GM12878 (cell line): Measurements from ENCODE around the gene TRA2B. TPM values are rescaled to one million over a fixed set of nuclear protein-coding genes. Genes with fewer than 3 reads are reported as not detected.

Experiments
- ATAC-seq: fragments of 200-7000 bp; cut with Tn5 transposase; 3 replicates; pipeline ENCODE4 v1.9.1; 2020; ENCODE audit warnings: mild to moderate bottlenecking, moderate library complexity
- BruUV-seq: library from RNA; stranded (reverse); fragments of 400-500 nt; replicated peaks from 2 replicates; lab custom pipeline; 2021; lab: Mats Ljungman, UMichigan
- CTCF ChIA-PET: fragments of 300-600 bp; sonication (Branson Sonifier 250); formaldehyde crosslinking; extraction: SDS; loops from one replicate; lab custom pipeline; 2021; ENCODE audit warnings: inconsistent platforms; lab: Yijun Ruan, JAX
- POLR2A ChIA-PET: fragments of 350-600 bp; formaldehyde crosslinking; extraction: SDS; loops from one replicate; lab custom pipeline; 2021; ENCODE audit warnings: inconsistent platforms; lab: Charles Lee
- RAD21 ChIA-PET: fragments of 300-600 bp; sonication (Branson Sonifier 250); formaldehyde crosslinking; loops from one replicate; lab custom pipeline; 2023; ENCODE audit warnings: antibody characterized with exemption; ENCODE audit not compliant: unreplicated experiment; lab: Charles Lee
- SMC1A ChIA-PET: fragments of 300-600 bp; sonication (Branson Sonifier 250); formaldehyde crosslinking; loops from one replicate; lab custom pipeline; 2023; ENCODE audit not compliant: unreplicated experiment, uncharacterized antibody; lab: Charles Lee
- DNase-seq: peaks from one replicate; pipeline ENCODE4 v3.0.0-alpha.2; 2011; ENCODE audit warnings: low read depth, low spot score
- FAIRE-seq: peaks from 3 replicates; lab custom pipeline; 2011; peaks lifted over from hg19 to GRCh38; lab: Jason Lieb, UNC
- H2AFZ ChIP-seq: 2 replicates; pipeline ENCODE4 v1.6.0; 2011; ENCODE audit warnings: low read depth, low read length, control low read depth; ENCODE audit not compliant: control insufficient read depth
- H3K27ac ChIP-seq: 2 replicates; pipeline ENCODE4 v1.5.1; 2011; ENCODE audit warnings: control low read depth; ENCODE audit not compliant: control insufficient read depth, insufficient read depth
- H3K27me3 ChIP-seq, 2 experiments: replicated peaks in 1 of 2; 2 replicates each; pipeline versions ENCODE4 v1.6.0 to v1.6.1; 2011; ENCODE audit warnings: low read length in 1 of 2; ENCODE audit not compliant: control insufficient read depth in 2 of 2, insufficient read depth in 2 of 2
- H3K36me3 ChIP-seq, 2 experiments: 2 replicates each; pipeline ENCODE4 v1.5.1; 2011; ENCODE audit warnings: low read length in 1 of 2; ENCODE audit not compliant: control insufficient read depth in 2 of 2, insufficient read depth in 2 of 2
- H3K4me1 ChIP-seq: 2 replicates; pipeline ENCODE4 v1.6.1; 2011; ENCODE audit warnings: mild to moderate bottlenecking, low read length, moderate library complexity, mixed read lengths; ENCODE audit not compliant: control insufficient read depth, insufficient read depth
- H3K4me2 ChIP-seq: 2 replicates; pipeline ENCODE4 v1.6.0; 2011; ENCODE audit warnings: control low read depth; ENCODE audit not compliant: control insufficient read depth, insufficient read depth
- H3K4me3 ChIP-seq: fragments of 200-600 bp; sonication (generic); 2 replicates; pipeline ENCODE4 v1.5.1; 2016
- H3K79me2 ChIP-seq: 2 replicates; pipeline ENCODE4 v1.6.0; 2011; ENCODE audit warnings: low read length; ENCODE audit not compliant: control insufficient read depth, insufficient read depth
- H3K9ac ChIP-seq: 2 replicates; pipeline ENCODE4 v1.8.0; 2011; ENCODE audit warnings: low read length, control low read depth, mixed read lengths; ENCODE audit not compliant: control insufficient read depth, insufficient read depth
- H3K9me3 ChIP-seq: replicated peaks from 3 replicates; pipeline ENCODE4 v1.5.1; 2011; ENCODE audit warnings: mild to moderate bottlenecking, low read length; ENCODE audit not compliant: control insufficient read depth, insufficient read depth
- H4K20me1 ChIP-seq: 2 replicates; pipeline ENCODE4 v1.6.0; 2011; ENCODE audit not compliant: control insufficient read depth, insufficient read depth
- BCL3 ChIP-seq: IDR thresholded peaks from 2 replicates; pipeline ENCODE4 v1.6.1; 2011; ENCODE audit warnings: borderline replicate concordance, low read depth, mild to moderate bottlenecking, moderate library complexity, low read length; ENCODE audit not compliant: insufficient read depth, poor library complexity, severe bottlenecking
- E2F4 ChIP-seq: IDR thresholded peaks from 2 replicates; pipeline ENCODE4 v1.6.1; 2012; ENCODE audit warnings: low read depth, low read length, improper control_type of control experiment
- HCFC1 ChIP-seq: fragments of 150-350 bp; IDR thresholded peaks from 2 replicates; pipeline ENCODE4 v1.6.1; 2014; ENCODE audit warnings: low read length
- HDAC6 ChIP-seq: fragments of 200-600 bp; sonication (generic); IDR thresholded peaks from one replicate; pipeline ENCODE4 v1.8.0; 2017; ENCODE audit warnings: antibody characterized with exemption; ENCODE audit not compliant: unreplicated experiment
- HDGF ChIP-seq: fragments of 450-650 bp; IDR thresholded peaks from 2 replicates; pipeline ENCODE4 v1.6.1; 2016; ENCODE audit warnings: antibody characterized with exemption
- IRF5 ChIP-seq: fragments of 450-650 bp; IDR thresholded peaks from 2 replicates; pipeline ENCODE4 v1.6.1; 2017; ENCODE audit warnings: borderline replicate concordance
- JUNB ChIP-seq: IDR thresholded peaks from 2 replicates; pipeline ENCODE4 v1.6.1; 2016; ENCODE audit warnings: antibody characterized with exemption, mild to moderate bottlenecking
- MEF2B ChIP-seq: fragments of 450-650 bp; IDR thresholded peaks from 2 replicates; pipeline ENCODE4 v1.6.1; 2018; ENCODE audit warnings: mild to moderate bottlenecking, moderate library complexity; ENCODE audit not compliant: partially characterized antibody, poor library complexity, severe bottlenecking
- NKRF ChIP-seq: fragments of 450-650 bp; conservative IDR thresholded peaks from 2 replicates; pipeline ENCODE4 v1.6.1; 2017; ENCODE audit warnings: mild to moderate bottlenecking, moderate library complexity
- NRF1 ChIP-seq: conservative IDR thresholded peaks from 2 replicates; pipeline ENCODE4 v1.6.1; 2011; ENCODE audit warnings: mild to moderate bottlenecking, low read depth, low read length, improper control_type of control experiment
- SMC3 ChIP-seq: IDR thresholded peaks from 2 replicates; pipeline ENCODE4 v1.6.1; 2011; ENCODE audit warnings: low read length, improper control_type of control experiment, borderline replicate concordance
- ZNF207 ChIP-seq: fragments of 450-650 bp; IDR thresholded peaks from 2 replicates; pipeline ENCODE4 v1.6.1; 2014; ENCODE audit warnings: antibody characterized with exemption, mild to moderate bottlenecking, borderline replicate concordance
- ZNF24 ChIP-seq: fragments of 450-650 bp; IDR thresholded peaks from 2 replicates; pipeline ENCODE4 v1.6.1; 2017; ENCODE audit warnings: antibody characterized with exemption, mild to moderate bottlenecking
- ZNF622 ChIP-seq: fragments of 450-650 bp; IDR thresholded peaks from 2 replicates; pipeline ENCODE4 v1.6.1; 2017; ENCODE audit warnings: mild to moderate bottlenecking, inconsistent platforms
- ZNF687 ChIP-seq: fragments of 450-650 bp; IDR thresholded peaks from 2 replicates; pipeline ENCODE4 v1.6.1; 2017; ENCODE audit warnings: mild to moderate bottlenecking, moderate library complexity
- WGBS: methylation state at CpG from one replicate; pipeline ENCODE4 v1.1.6; 2016; ENCODE audit warnings: low lambda C conversion rate; ENCODE audit not compliant: insufficient replicate concordance, insufficient coverage; ENCODE audit errors: missing lambda C conversion rate; 5-methylcytosine and 5-hydroxymethylcytosine counted together
- in situ Hi-C: fragments of 300-500 bp; cut with MboI; formaldehyde crosslinking; loops from 9 replicates; pipeline ENCODE4 v1.14.3; 2018; ENCODE audit warnings: mixed read lengths
- intact Hi-C: fragments of 100-400 bp; cut with micrococcal nuclease; formaldehyde crosslinking; loops from one replicate; pipeline ENCODE4 v1.14.2; 2022; ENCODE audit not compliant: unreplicated experiment
- polyA plus RNA-seq, 11 experiments: library from polyadenylated mRNA; depleted of rRNA in 4 of 11; unstranded in 6 of 11; stranded (reverse) in 5 of 11; fragments of >200 nt; fragmentation: Nextera tagmentation in 4 of 11; fragmentation: Illumina TruSeq in 1 of 11; extraction: Ambion mirVana in 4 of 11; extraction: Trizol in 1 of 11; gene quantifications; 1 replicate in 1 of 11; 2 replicates in 10 of 11; pipeline versions ENCODE4 v1.2.1 to v1.2.3, GENCODE V29; 2011 to 2016; ENCODE audit warnings: inconsistent platforms in 2 of 11, missing spikeins in 2 of 11, low read depth in 1 of 11
- total RNA-seq, 4 experiments: library from RNA; depleted of rRNA in 3 of 4; stranded (reverse); fragments of >200 nt in 3 of 4; fragmentation: Illumina TruSeq in 1 of 4; extraction: Trizol in 1 of 4; gene quantifications; 2 replicates each; pipeline versions ENCODE4 v1.2.1 to v1.2.3, GENCODE V29; 2013 to 2021

The TRA2B gene
- total and polyA plus RNA-seq, 10 of the 15 experiments (the other 5 are each of a cell fraction or from before 2014, with no cell fraction given), result 130 to 317 (median 278) TPM

- no peak overlapping the region for H3K4me2 ChIP-seq
- FAIRE-seq (no peak), DNase-seq (no peak), ATAC-seq (no peak)
- no peak overlapping the region for H2AFZ ChIP-seq
- no peak overlapping the region for H3K4me3 ChIP-seq
- BruUV-seq, result no TSS peak
- no peak overlapping the region for H3K27ac ChIP-seq
- SMC1A ChIA-PET, result interaction anchor here (0.6 to 7.7 kb wide), 14 partner anchors 9 to 638 kb away, joined by 3 to 85 read pairs (median 4); partner anchors contain the start of genes CRYGS and DNAJB11
- WGBS, result 40% methylated on average over 5 of the region's 5 CpGs
- intact Hi-C loops, result no loop called here
- POLR2A ChIA-PET, result no interaction called here
- no peaks in the 10 kb centered on the region for H3K79me2 ChIP-seq
- CTCF ChIA-PET, result interaction anchor here (0.7 to 7.9 kb wide), 17 partner anchors 9 to 843 kb away, joined by 3 to 87 read pairs (median 8); no protein-coding TSS in a partner anchor
- H3K27me3 ChIP-seq, result no peaks in the 10 kb centered on the region
- H4K20me1 ChIP-seq, result no peaks in the 10 kb centered on the region
- RAD21 ChIA-PET, result interaction anchor here (0.8 to 7.8 kb wide), 6 partner anchors 21 to 638 kb away, joined by 3 to 133 read pairs (median 5); no protein-coding TSS in a partner anchor
- in situ Hi-C loops, result no loop called here
- H3K36me3 ChIP-seq, result no peaks in the 10 kb centered on the region
- H3K9me3 ChIP-seq, result no peaks in the 10 kb centered on the region
- H3K4me1 ChIP-seq, result peaks cover 4% of the 10 kb centered on the region; the same call in 1 of the 2 replicates
- H3K9ac ChIP-seq, result no peak overlapping the region
- TF ChIP-seq ZNF24 (no peak), E2F4 (no peak), MEF2B (no peak), HCFC1 (no peak), HDAC6 (no peak), ZNF687 (no peak), HDGF (no peak), JUNB (no peak), ZNF622 (no peak), IRF5 (no peak), NRF1 (no peak), ZNF207 (no peak), NKRF (no peak), BCL3 (no peak), SMC3 (no peak)
These were observed 40.7 kb upstream of the TRA2B start for GRCh38 chr3:185978516-185978915.
